Measurements from ENCODE around the gene A1BG. TPM values are rescaled to one million over a fixed set of nuclear protein-coding genes. Genes with fewer than 3 reads are reported as not detected.
A peak's percentile ranks its signal among the peaks of the same experiment; 100 is the strongest.

The A1BG gene
- total and polyA plus RNA-seq, 7 donors, result 1.6 to 12.0 (median 5.2) TPM

GRCh38 chr19:58382997-58383603 is 29.8 kb upstream of the A1BG start:
- Histone ChIP-seq H3K27me3 (ENCODE audit: insufficient read depth in 3 of 3, low read length in 2 of 3) (no peaks in the 10 kb centered on the region), H3K4me1 (peaks cover 36% of the 10 kb centered on the region), H3K27ac (no peak overlapping the region), H3K36me3 (ENCODE audit: insufficient read depth in 1 of 2, low read depth in 1 of 2) (peaks cover under 1% of the 10 kb centered on the region in 2 donors), H3K9me3 (no peaks in the 10 kb centered on the region), H3K4me3 (no peak overlapping the region)
- peak in 1 of 2 donors; percentile 39 for DNase-seq
- WGBS, 3 donors, result 81 to 87% (median 86%) methylated on average over 6 of the region's 6 CpGs
- no peak for ATAC-seq
- TF ChIP-seq CTCF (IDR thresholded peaks at IDR 0.05), result no peak
- intact Hi-C loops (cut with DNase I), result no loop called here

- TF ChIP-seq CTCF (IDR thresholded peaks at IDR 0.05), result no peak
- DNase-seq (peak in 1 of 2 donors; percentile 55), ATAC-seq (no peak)
- 29 to 32% (median 30%) methylated on average over 26 of the region's 26 CpGs for WGBS, 3 donors
- H3K27me3 ChIP-seq (ENCODE audit: insufficient read depth in 3 of 3, low read length in 2 of 3), result no peaks in the 10 kb centered on the region
- H3K36me3 ChIP-seq (ENCODE audit: insufficient read depth in 1 of 2, low read depth in 1 of 2), result no peaks in the 10 kb centered on the region
- peak overlapping the region; percentile 76 for H3K4me3 ChIP-seq
- intact Hi-C loops (cut with DNase I), result no loop called here
- H3K9me3 ChIP-seq, result no peaks in the 10 kb centered on the region
- peak overlapping the region; percentile 90 for H3K27ac ChIP-seq
- peaks cover 31% of the 10 kb centered on the region for H3K4me1 ChIP-seq
Observed at GRCh38 chr19:58381460-58382212, 28.3 kb upstream of the A1BG start.

- Histone ChIP-seq H3K36me3 (ENCODE audit: insufficient read depth in 1 of 2, low read depth in 1 of 2) (no peaks in the 10 kb centered on the region), H3K9me3 (no peaks in the 10 kb centered on the region), H3K27ac (peak within 1 kb of the TSS; percentile 90), H3K4me3 (peak within 1 kb of the TSS; percentile 76), H3K27me3 (ENCODE audit: insufficient read depth in 3 of 3, low read length in 2 of 3) (no peaks in the 10 kb centered on the region), H3K4me1 (peaks cover 29% of the 10 kb centered on the region)
- DNase-seq (peak; percentile 98 to 99), ATAC-seq (peak; percentile 90 to 95 (median 94))
- WGBS, 3 donors, result 0 to 1% (median 0%) methylated on average over 62 to 83 of the region's 83 CpGs
- no peak for TF ChIP-seq CTCF (IDR thresholded peaks at IDR 0.05)
- intact Hi-C loops (cut with DNase I), result no loop called here
Observed at GRCh38 chr19:58380662-58381459, 27.6 kb upstream of the A1BG start, which contains the start of gene ZNF837. Gene ZNF837 (minus strand): TSS chr19:58381030. CDS start chr19:58369332, 11,698 bp downstream.

- 4 to 5% (median 5%) methylated on average over 24 of the region's 24 CpGs for WGBS, 3 donors
- intact Hi-C loops (cut with DNase I), result no loop called here
- H3K36me3 ChIP-seq (ENCODE audit: insufficient read depth in 1 of 2, low read depth in 1 of 2), result no peaks in the 10 kb centered on the region
- no peaks in the 10 kb centered on the region for H3K27me3 ChIP-seq (ENCODE audit: insufficient read depth in 3 of 3, low read length in 2 of 3)
- peak overlapping the region; percentile 90 for H3K27ac ChIP-seq
- TF ChIP-seq CTCF (IDR thresholded peaks at IDR 0.05), result no peak
- DNase-seq (peak in 1 of 2 donors; percentile 22), ATAC-seq (no peak)
- no peaks in the 10 kb centered on the region for H3K9me3 ChIP-seq
- peaks cover 22% of the 10 kb centered on the region for H3K4me1 ChIP-seq
- H3K4me3 ChIP-seq, result peak overlapping the region; percentile 76
Observed at GRCh38 chr19:58380037-58380661, 26.9 kb upstream of the A1BG start.

Data from psoas muscle (tissue), 8 donors.